Measurements from ENCODE around the gene DUSP8.

DNA sequence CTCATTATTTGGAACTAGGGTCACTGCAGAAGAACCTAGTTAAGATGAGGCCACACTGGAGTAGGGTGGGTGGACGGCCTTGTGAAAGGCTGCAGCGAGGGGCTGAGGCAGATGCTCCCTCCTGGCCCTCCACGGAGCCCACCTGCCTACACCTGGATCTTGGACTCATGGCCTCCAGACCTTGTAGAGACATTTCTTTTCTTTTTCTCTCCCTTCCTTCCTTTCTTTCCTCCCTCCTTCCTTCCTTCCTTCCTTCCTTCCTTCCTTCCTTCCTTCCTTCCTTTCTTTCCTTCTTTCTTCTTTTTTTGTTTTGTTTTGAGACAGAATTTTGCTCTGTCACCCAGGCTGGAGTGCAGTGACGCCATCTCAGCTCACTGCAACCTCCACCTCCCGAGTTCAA, 26.6 kb downstream of the DUSP8 start:
- TF ChIP-seq, protein P1, sequence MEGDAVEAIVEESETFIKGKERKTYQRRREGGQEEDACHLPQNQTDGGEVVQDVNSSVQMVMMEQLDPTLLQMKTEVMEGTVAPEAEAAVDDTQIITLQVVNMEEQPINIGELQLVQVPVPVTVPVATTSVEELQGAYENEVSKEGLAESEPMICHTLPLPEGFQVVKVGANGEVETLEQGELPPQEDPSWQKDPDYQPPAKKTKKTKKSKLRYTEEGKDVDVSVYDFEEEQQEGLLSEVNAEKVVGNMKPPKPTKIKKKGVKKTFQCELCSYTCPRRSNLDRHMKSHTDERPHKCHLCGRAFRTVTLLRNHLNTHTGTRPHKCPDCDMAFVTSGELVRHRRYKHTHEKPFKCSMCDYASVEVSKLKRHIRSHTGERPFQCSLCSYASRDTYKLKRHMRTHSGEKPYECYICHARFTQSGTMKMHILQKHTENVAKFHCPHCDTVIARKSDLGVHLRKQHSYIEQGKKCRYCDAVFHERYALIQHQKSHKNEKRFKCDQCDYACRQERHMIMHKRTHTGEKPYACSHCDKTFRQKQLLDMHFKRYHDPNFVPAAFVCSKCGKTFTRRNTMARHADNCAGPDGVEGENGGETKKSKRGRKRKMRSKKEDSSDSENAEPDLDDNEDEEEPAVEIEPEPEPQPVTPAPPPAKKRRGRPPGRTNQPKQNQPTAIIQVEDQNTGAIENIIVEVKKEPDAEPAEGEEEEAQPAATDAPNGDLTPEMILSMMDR (IDR thresholded peaks at IDR 0.05; ENCODE audit: control extremely low read depth in 1 of 3, insufficient read depth in 1 of 3, low read depth in 1 of 3, low read length in 3 of 3): no peak
- TF ChIP-seq EGR1 (IDR thresholded peaks at IDR 0.05; ENCODE audit: borderline replicate concordance, low read depth, low read length): no peak
